Activated naive CD4-positive, alpha-beta T cell treated with anti-CD3 and anti-CD28 coated beads, Interleukin-2, amount 50 U/mL, for 72 hours (primary cell): ENCODE data around the gene PKD1. TPM values are rescaled to one million over a fixed set of nuclear protein-coding genes. Genes with fewer than 3 reads are reported as not detected.
A peak's percentile ranks its signal among the peaks of the same experiment; 100 is the strongest.

Source experiments
- ATAC-seq, 2 donors: fragments of 150-1000 bp; cut with Tn5 transposase; 2 replicates each; pipeline ENCODE4 v1.10.0; 2021; ENCODE audit warnings: mild to moderate bottlenecking in 2 of 2, moderate library complexity in 2 of 2
- DNase-seq, 2 donors: peaks; one replicate each; pipeline ENCODE4 v3.0.0; 2021 to 2022; ENCODE audit warnings: low spot score in 2 of 2
- H3K27ac Mint-ChIP-seq, 2 donors: one replicate each; pipeline ENCODE4 v1.8.0; 2022; ENCODE audit warnings: mild to moderate bottlenecking in 2 of 2, mixed read lengths in 2 of 2
- H3K36me3 Mint-ChIP-seq, 2 donors: one replicate each; pipeline ENCODE4 v1.8.0; 2022; ENCODE audit warnings: mixed read lengths in 2 of 2
- H3K9me3 Mint-ChIP-seq, 2 donors: one replicate each; pipeline ENCODE4 v1.8.0; 2022; ENCODE audit warnings: mixed read lengths in 2 of 2
- total RNA-seq, 2 donors: library from RNA; stranded (reverse); gene quantifications; one replicate each; pipeline ENCODE4 v1.2.3, GENCODE V29; 2022

PKD1 gene
- total RNA-seq, 2 donors from 2014 or later: 77.0 to 87.6 TPM

DNA sequence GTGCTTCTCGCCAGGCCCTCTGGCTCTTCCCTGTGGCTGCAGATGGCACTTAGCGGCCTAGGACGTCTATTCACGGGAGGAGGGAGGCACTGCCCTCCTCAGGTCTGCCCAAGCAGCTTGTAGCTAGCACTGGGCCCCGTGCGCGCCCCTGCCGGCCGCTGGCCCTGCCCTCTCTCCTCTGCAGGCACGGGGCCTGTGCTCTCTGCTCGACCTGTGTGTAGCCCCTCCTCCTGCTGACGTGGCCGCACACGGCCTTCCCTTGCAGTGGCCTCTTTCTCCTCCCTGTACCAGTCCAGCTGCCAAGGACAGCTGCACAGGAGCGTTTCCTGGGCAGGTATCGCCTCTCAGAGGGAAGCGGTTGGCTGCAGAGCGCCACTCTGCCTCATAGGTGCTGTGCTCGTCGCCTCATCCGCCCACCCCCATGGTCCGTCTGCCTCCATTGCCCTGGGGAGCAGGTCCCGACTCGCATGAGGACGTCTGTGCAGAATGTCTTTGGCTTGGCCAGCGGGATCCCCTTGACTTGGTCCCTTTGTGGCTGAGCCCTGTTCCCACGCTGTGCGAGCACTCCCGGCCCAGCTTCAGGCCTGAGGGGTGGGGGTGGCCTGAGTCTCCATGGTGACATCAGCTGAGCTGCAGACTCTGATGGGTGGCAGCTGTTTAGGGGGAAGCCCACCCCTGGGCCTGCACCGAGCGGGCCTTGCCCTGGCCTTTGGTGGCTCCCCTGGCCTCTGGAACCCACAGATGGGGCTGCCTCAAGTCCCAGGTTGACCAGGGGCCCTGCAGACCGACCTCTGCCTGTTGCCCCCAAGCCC is 53.3 kb downstream of the PKD1 start:
- H3K27ac Mint-ChIP-seq: no peak overlapping the region
- no peaks in the 10 kb centered on the region for H3K36me3 Mint-ChIP-seq
- no peak for DNase-seq
- no peaks in the 10 kb centered on the region for H3K9me3 Mint-ChIP-seq
- no peak for ATAC-seq

DNA sequence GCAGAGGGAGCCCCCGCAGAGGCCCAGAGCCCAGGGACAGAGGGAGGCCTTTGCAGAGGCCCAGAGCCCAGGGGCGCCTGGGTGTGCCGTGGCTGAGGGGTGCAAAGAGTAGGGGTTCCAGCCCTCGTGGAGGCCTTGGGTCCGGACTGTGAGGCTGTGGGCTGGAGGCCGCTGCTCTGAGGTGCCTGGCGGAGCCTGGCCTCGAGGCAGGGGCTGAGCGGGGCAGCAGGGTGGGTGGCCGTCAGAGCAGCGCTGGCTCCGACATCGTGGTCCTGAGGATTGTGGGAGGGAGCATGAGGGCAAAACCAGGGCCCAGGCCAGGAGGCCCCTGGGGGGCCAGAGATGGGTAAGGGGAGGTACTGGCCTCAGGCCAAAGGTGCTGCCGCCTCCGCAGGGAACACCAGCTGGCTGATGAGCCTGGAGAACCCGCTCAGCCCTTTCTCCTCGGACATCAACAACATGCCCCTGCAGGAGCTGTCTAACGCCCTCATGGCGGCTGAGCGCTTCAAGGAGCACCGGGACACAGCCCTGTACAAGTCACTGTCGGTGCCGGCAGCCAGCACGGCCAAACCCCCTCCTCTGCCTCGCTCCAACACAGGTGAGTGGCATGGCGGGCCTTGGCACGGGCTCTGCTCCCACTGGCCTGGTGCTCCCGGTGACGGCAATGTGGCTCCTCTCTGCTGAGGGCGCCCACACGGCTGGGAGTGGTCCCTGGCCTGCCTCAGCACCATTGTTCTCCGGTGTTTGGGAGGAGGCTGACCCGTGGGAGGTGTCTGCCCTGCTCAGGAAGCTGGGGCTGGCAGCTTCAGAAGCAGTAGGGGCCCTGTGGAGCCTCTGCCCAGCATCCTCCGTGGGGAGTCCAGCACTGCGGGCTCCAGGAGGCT is 54.3 kb downstream of the PKD1 start:
- no peak overlapping the region for H3K27ac Mint-ChIP-seq
- H3K9me3 Mint-ChIP-seq: no peaks in the 10 kb centered on the region
- H3K36me3 Mint-ChIP-seq: no peaks in the 10 kb centered on the region

DNA sequence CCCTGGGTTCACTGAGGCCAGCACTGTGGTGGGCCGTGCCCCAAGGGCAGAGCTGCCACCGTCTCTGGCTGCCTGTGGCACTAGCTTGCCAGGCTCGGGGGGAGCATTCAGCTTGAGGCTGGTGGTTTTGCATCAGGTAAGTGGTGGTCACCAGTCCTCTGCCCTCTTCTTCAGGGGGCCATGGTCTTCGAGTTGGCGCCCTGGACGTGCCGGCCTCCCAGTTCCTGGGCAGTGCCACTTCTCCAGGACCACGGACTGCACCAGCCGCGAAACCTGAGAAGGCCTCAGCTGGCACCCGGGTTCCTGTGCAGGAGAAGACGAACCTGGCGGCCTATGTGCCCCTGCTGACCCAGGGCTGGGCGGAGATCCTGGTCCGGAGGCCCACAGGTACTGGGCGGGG is 55.7 kb downstream of the PKD1 start:
- DNase-seq (no peak), ATAC-seq (no peak)
- H3K9me3 Mint-ChIP-seq: no peaks in the 10 kb centered on the region
- no peaks in the 10 kb centered on the region for H3K36me3 Mint-ChIP-seq
- peak overlapping the region in 1 of 2 donors; percentile 35 for H3K27ac Mint-ChIP-seq

More for the DNA sequence above, 54.3 kb downstream of the PKD1 start:
- ATAC-seq (no peak), DNase-seq (no peak)

DNA sequence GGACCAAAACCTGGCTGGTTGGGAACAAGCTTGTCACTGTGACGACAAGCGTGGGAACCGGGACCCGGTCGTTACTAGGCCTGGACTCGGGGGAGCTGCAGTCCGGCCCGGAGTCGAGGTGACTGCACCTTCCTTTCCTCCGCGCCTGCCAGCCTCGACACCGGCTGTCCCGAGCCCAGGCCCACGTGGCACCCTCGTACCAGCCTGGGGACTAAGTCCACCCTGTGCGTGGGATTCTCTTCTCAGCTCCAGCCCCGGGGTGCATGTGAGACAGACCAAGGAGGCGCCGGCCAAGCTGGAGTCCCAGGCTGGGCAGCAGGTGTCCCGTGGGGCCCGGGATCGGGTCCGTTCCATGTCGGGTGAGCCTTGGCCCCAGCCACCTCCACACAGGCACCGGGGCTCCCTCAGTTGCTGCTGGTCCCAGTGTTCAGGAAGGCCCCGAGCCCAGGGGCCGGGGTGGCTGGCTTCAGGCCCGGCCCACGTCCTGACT is 56.3 kb downstream of the PKD1 start:
- peak overlapping the region in 1 of 2 donors; percentile 37 for H3K27ac Mint-ChIP-seq
- H3K9me3 Mint-ChIP-seq: no peaks in the 10 kb centered on the region
- H3K36me3 Mint-ChIP-seq: no peaks in the 10 kb centered on the region
- no peak for ATAC-seq
- no peak for DNase-seq

DNA sequence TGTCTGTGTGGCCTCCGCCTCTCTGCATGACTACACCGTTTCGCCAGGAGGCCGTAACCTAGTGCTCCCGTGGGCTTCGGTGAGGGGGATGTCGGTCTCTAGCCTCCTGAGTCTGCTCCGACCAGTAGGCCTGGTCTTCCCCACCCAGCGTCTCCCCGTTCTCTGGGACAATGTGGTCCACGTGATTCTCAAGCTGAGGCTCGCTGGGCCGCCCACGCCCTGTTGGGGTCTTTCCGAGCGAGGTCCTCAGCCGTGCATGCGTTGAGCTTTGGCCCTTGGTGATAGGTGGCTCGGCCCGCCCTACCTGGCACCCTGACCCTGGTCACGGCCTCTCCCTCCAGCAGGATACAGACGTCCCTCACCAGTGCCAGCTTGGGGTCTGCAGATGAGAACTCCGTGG is 57.0 kb downstream of the PKD1 start:
- peak overlapping the region in 1 of 2 donors; percentile 37 for H3K27ac Mint-ChIP-seq
- ATAC-seq (no peak), DNase-seq (no peak)
- H3K36me3 Mint-ChIP-seq: no peaks in the 10 kb centered on the region
- H3K9me3 Mint-ChIP-seq: no peaks in the 10 kb centered on the region

DNA sequence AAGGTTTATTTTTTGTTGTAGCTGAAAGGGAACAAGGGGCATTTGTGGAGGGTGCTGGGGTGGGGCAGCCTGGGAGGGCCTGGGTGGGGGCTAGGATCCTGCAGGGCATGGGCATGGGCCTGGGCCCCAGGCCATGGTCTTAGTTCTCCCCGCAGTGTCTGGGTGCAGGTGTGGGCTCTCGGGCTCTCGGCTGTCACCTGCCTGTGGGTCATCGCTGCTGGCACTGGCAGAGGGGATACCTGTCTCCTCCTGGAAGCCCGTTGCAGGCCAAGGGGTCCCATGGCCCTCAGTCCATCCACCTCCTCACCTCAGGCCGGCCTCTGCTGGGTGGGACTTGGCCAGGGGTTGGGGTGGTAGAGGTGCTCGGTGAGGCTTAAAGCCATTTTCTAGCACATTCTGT is 57.6 kb downstream of the PKD1 start:
- no peaks in the 10 kb centered on the region for H3K36me3 Mint-ChIP-seq
- no peaks in the 10 kb centered on the region for H3K9me3 Mint-ChIP-seq
- no peak for ATAC-seq
- DNase-seq: no peak
- H3K27ac Mint-ChIP-seq: no peak overlapping the region

DNA sequence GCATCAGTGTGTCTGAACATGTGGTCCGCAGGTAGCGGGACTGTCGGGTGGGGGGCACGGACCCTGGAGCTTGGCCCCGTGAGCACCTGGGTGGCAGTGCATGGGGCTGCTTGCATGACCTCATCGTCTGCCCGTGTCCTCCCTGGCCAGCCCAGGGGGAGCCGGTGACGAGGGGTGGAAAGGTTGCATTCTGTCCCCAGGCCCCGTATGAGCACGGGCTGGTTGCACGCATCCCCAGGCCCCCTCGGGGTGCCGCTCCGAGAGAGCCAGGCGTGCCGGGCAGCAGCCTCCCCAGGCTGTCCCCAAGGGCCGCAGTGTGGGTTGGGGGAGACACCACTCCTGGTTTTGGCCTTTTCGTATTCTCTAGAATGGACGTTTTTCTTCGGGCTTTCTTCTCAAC is 58.0 kb downstream of the PKD1 start:
- DNase-seq (no peak), ATAC-seq (no peak)
- Mint-ChIP-seq H3K27ac (no peak overlapping the region), H3K9me3 (no peaks in the 10 kb centered on the region), H3K36me3 (no peaks in the 10 kb centered on the region)

DNA sequence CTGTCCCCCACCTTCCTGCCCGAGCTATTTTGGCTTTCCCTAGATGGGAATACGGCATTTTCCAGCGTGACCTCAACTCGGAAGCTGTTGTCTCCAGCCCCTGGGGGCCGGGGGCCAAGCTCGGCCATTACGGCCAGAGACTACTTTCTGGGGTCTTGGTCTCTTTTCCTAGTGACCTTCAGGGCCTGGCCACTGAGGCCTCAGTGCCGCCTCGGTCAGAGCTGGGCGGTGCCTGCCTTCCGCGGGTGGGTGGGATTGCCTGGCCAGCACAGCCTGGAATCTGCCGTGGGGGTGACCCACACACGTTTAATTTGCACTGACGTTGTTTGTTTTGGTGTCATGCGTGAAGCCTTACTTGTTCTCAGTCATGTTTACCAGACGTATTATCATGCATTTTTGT is 58.7 kb downstream of the PKD1 start:
- Mint-ChIP-seq H3K36me3 (no peaks in the 10 kb centered on the region), H3K9me3 (no peaks in the 10 kb centered on the region), H3K27ac (no peak overlapping the region)
- ATAC-seq (no peak), DNase-seq (no peak)

DNA sequence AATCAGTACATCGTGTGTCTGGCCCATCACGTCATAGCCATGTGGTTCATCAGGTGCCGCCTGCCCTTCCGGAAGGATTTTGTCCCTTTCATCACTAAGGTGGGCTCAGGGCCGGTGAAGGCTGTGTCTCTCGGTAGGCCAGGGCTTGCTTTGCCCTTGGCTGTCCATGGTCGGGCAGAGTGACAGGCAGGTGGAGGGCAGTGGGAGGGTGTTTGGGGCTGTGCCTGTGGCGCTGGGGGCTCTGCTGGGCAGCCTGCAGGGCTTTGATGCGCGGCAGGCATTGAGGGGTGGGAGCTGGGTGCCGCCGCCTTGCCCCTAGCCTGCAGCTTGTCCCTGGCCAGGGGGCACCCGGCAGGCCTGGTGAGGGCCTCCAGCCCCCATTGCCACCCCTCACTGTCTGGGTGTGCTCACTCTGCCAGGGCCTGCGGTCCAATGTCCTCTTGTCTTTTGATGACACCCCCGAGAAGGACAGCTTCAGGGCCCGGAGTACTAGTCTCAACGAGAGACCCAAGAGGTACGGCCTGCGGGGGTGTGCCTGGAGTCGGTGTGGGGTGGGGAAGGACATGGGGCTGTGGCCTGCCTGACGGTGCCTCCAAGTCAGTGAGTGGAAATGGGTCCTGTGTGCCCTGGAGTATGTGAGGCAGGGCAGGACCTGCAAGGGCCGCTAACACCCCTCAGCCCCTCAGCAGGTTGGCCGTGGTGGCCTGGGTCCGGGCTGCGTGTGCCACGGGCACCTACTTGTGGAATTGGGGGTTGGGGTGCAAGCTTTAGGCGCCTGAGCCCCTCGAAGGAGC is 59.4 kb downstream of the PKD1 start:
- DNase-seq: no peak
- Mint-ChIP-seq H3K36me3 (no peaks in the 10 kb centered on the region), H3K9me3 (no peaks in the 10 kb centered on the region), H3K27ac (no peak overlapping the region)
- ATAC-seq: no peak

DNA sequence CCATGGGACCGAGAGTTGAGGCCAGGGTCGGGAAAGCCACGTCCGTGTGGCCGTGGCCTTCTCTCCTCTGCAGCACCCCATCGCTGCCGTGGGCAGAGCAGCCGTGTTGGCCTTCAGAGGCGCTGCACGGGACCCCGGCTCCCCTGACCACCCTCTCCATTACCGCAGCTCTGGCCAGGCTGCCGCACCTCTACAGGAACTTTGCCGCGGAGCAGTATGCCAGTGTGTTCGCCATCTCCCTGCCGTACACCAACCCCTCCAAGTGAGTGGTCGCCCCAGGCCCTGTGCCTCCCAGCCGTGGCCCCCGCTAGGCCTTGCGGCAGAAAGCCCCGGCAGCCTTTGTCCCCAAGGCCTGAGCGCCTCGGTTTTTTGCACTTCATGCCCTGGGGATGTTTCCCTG is 60.1 kb downstream of the PKD1 start:
- no peak overlapping the region for H3K27ac Mint-ChIP-seq
- H3K36me3 Mint-ChIP-seq: no peaks in the 10 kb centered on the region
- DNase-seq: no peak
- no peak for ATAC-seq
- H3K9me3 Mint-ChIP-seq: no peaks in the 10 kb centered on the region

DNA sequence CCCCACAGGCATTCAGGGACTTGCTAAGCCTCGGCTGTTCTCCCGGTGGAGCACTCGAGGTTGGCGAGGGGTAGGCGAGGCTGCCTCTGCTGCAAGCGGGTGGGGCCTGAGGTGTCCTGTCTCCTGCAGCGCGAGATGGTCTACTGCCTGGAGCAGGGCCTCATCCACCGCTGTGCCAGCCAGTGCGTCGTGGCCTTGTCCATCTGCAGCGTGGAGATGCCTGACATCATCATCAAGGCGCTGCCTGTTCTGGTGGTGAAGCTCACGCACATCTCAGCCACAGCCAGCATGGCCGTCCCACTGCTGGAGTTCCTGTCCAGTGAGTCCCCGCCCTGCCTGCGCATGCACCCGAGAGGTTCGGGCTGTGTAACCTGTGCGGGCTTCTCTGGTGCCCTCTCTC is 61.6 kb downstream of the PKD1 start:
- DNase-seq (no peak), ATAC-seq (no peak)
- Mint-ChIP-seq H3K27ac (no peak overlapping the region), H3K36me3 (no peaks in the 10 kb centered on the region), H3K9me3 (no peaks in the 10 kb centered on the region)

DNA sequence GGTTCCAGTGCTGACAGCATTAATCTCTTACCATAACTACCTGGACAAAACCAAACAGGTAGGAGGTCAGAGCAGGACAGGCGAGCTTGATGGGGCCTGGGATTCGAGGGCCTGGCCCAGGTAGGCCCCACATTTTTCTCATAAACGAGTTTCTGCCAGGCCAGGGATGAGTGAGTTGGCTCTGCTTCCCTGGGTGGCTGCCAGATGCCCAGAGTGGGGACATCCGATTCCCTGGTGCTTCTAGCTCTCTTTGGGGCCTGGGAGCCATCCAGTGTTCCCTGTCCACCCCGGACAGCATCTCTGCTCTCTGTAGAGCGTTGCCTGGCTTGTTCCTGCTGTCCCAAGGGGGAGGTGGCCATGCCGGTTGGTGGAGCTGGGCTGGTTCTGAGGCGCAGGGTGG is 62.8 kb downstream of the PKD1 start:
- no peaks in the 10 kb centered on the region for H3K9me3 Mint-ChIP-seq
- H3K36me3 Mint-ChIP-seq: no peaks in the 10 kb centered on the region
- ATAC-seq: no peak
- peak overlapping the region; percentile 23 to 74 for H3K27ac Mint-ChIP-seq
- DNase-seq: no peak

DNA sequence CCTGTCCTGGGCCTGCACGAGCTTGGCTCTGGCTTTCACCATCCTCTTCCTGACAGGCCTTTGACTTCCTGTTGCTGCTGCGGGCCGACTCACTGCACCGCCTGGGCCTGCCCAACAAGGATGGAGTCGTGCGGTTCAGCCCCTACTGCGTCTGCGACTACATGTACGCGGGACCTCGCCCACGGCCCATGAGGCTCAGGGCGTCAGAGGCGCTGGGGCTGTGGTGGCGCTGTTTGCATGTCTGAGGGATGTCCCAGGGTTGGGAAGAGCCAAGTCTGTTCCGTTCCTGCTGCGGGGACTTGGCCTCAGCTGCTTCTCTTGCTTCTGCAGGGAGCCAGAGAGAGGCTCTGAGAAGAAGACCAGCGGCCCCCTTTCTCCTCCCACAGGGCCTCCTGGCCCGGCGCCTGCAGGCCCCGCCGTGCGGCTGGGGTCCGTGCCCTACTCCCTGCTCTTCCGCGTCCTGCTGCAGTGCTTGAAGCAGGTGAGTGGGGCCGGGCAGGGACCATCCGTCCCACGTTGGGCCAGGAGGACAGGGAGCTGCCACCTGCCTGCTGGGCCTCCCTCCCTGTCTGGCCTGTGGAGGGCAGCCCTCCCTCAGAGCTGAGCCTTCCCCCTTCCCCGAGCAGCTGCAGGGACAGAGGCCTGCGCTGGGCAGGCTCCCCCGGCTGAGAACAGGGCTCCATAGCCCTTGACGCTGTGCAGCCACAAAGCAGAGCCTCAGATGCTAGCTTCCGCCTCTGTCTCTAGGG is 64.1 kb downstream of the PKD1 start:
- Mint-ChIP-seq H3K27ac (peak overlapping the region in 1 of 2 donors; percentile 65), H3K36me3 (no peaks in the 10 kb centered on the region), H3K9me3 (no peaks in the 10 kb centered on the region)
- no peak for DNase-seq
- ATAC-seq: peak in 1 of 2 donors; percentile 22

DNA sequence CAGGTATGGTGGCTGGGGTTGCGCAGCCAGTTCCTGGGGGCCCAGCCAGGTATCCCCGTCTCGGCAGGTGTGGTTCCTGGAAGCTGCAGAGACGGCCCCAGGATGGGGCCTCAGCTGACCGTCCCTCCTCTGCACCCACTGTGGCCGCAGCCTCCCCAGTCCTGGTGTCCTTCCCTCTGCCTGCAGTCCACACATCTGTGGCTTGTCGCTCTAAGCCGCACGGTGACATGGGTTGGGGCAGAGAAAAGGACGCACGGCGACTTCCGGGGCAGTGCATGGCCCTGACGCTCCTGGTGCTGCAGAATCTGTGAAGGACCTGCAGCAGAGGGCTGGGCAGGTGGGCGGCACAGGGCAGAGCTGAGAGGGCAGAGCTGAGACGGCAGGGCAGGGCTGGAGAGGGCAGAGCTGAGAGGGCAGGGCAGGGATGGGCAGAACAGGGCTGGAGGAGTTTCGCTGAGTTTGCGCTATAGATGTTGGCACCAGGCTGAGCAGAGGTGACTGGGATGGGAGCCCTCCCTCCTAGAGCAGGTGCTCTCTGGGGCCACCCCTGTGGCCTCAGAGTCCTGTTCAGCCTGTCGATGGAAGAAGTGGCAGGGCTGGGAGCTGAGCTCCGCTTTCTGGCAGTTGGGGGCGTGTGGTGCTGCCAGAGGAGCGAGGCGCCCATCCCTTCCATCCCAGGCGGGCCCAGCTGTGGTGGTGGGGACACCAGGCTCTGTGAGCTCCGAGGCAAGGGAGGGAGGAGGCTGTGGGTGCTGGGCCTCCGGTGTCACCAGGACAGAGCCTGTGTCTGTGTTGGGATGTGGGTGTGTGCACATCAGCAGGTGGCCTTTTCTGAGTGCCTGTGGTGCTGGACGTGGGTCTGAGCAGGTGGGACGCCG is 64.9 kb downstream of the PKD1 start:
- Mint-ChIP-seq H3K9me3 (no peaks in the 10 kb centered on the region), H3K27ac (no peak overlapping the region), H3K36me3 (peaks cover 4 to 5% of the 10 kb centered on the region in 2 donors)
- DNase-seq: no peak
- no peak for ATAC-seq

DNA sequence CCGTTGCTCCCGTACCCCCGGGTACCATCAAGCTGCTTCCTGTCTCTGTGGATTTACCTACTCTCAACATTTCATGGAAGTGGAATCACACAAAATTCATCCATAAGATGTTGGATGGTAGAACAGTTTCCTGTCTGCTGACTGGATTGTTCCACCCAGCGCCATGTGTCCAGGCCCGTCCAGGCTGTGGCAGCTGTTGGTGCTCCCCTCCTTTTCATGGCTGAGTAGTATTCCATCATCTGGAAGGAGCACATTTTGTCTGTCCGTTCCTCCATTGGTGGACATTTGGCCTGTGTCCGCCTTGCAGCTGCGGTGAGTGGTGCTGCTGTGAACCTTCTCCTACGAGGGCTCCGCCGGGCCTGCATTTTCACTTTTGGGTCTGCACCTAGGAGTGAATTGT is 69.6 kb downstream of the PKD1 start:
- Mint-ChIP-seq H3K27ac (peak overlapping the region in 1 of 2 donors; percentile 60), H3K36me3 (peaks cover 4 to 6% of the 10 kb centered on the region in 2 donors), H3K9me3 (no peaks in the 10 kb centered on the region)
- ATAC-seq: no peak
- DNase-seq: no peak
